K562 (cell line): ENCODE measurements around the gene KCP. TPM values are rescaled to one million over a fixed set of nuclear protein-coding genes. Genes with fewer than 3 reads are reported as not detected.

Source experiments
- CREB3 ChIP-seq: fragments of 450-650 bp; conservative IDR thresholded peaks from 2 replicates; pipeline ENCODE4 v1.6.1; 2016; ENCODE audit warnings: missing genetic modification characterization, low read depth, mild to moderate bottlenecking, missing compliant biosample characterization, moderate library complexity
- ZNF263 ChIP-seq: sonication (generic); formaldehyde crosslinking; IDR thresholded peaks from 2 replicates; pipeline ENCODE4 v1.8.0; 2022; ENCODE audit warnings: mild to moderate bottlenecking, missing genetic modification reagents, borderline replicate concordance
- ZNF407 ChIP-seq: fragments of 450-650 bp; IDR thresholded peaks from 2 replicates; pipeline ENCODE4 v1.6.1; 2016; ENCODE audit warnings: low read depth
- polyA plus RNA-seq, 8 experiments: library from polyadenylated mRNA; depleted of rRNA in 4 of 8; stranded (reverse) in 5 of 8; unstranded in 3 of 8; fragments of >200 nt; fragmentation: Nextera tagmentation in 2 of 8; fragmentation: Illumina TruSeq in 1 of 8; extraction: Ambion mirVana in 2 of 8; extraction: Trizol in 1 of 8; gene quantifications; 2 replicates each; pipeline versions ENCODE4 v1.2.1 to v1.2.3, GENCODE V29; 2011 to 2014; ENCODE audit warnings: inconsistent platforms in 1 of 8, missing spikeins in 1 of 8
- total RNA-seq, 7 experiments: library from RNA; depleted of rRNA in 6 of 7; stranded (reverse); fragments of >200 nt in 6 of 7; fragmentation: Illumina TruSeq in 2 of 7; extraction: Trizol in 2 of 7; gene quantifications; 2 replicates each; pipeline versions ENCODE4 v1.2.1 to v1.2.3, GENCODE V29; 2011 to 2021; ENCODE audit warnings: low replicate concordance in 1 of 7

KCP gene
- total and polyA plus RNA-seq, 9 of the 15 experiments (the other 6 are each of a cell fraction or from before 2014, with no cell fraction given): 0.06 to 0.17 (median 0.12) TPM; not detected in 3

- TF ChIP-seq ZNF407: no peak
- TF ChIP-seq ZNF263 (CRISPR knock-in tag): no peak
- TF ChIP-seq CREB3: no peak
These were observed 38.1 kb downstream of the KCP start (continued) for GRCh38 chr7:128872394-128872824.
